Hepatocyte (in vitro differentiated cells): ENCODE results near the gene PTGDS. TPM values are rescaled to one million over a fixed set of nuclear protein-coding genes. Genes with fewer than 3 reads are reported as not detected.

Experiments
- DNase-seq: peaks from one replicate; pipeline ENCODE4 v3.0.0-alpha.2; 2016; ENCODE audit warnings: low spot score
- H2AFZ ChIP-seq: fragments of 200-600 bp; sonication (generic); 2 replicates; pipeline ENCODE4 v1.6.0; 2016; ENCODE audit warnings: antibody characterized with exemption, mild to moderate bottlenecking
- H3K27ac ChIP-seq: fragments of 200-600 bp; sonication (generic); 2 replicates; pipeline ENCODE4 v1.5.1; 2016; ENCODE audit warnings: mild to moderate bottlenecking
- H3K27me3 ChIP-seq: fragments of 200-600 bp; sonication (generic); 2 replicates; pipeline ENCODE4 v1.6.1; 2016
- H3K36me3 ChIP-seq: fragments of 200-600 bp; sonication (generic); replicated peaks from 2 replicates; pipeline ENCODE4 v1.5.1; 2016; ENCODE audit warnings: low read depth; ENCODE audit not compliant: insufficient read depth
- H3K4me1 ChIP-seq: fragments of 200-600 bp; sonication (generic); 2 replicates; pipeline ENCODE4 v1.5.1; 2016; ENCODE audit warnings: mild to moderate bottlenecking, moderate library complexity; ENCODE audit not compliant: insufficient read depth
- H3K4me2 ChIP-seq: fragments of 200-600 bp; sonication (generic); 2 replicates; pipeline ENCODE4 v1.6.0; 2016
- H3K4me3 ChIP-seq: fragments of 200-600 bp; sonication (generic); 2 replicates; pipeline ENCODE4 v1.5.1; 2016; ENCODE audit warnings: mild to moderate bottlenecking
- H3K79me2 ChIP-seq: fragments of 200-600 bp; sonication (generic); 2 replicates; pipeline ENCODE4 v1.6.0; 2017; ENCODE audit warnings: mild to moderate bottlenecking
- H3K9me2 ChIP-seq: fragments of 200-600 bp; sonication (generic); replicated peaks from 2 replicates; pipeline ENCODE4 v1.6.0; 2017; ENCODE audit warnings: mild to moderate bottlenecking; ENCODE audit not compliant: insufficient read depth
- H3K9me3 ChIP-seq: fragments of 200-600 bp; sonication (generic); 2 replicates; pipeline ENCODE4 v1.5.1; 2016; ENCODE audit warnings: low read depth, mild to moderate bottlenecking
- H4K20me1 ChIP-seq: fragments of 200-600 bp; sonication (generic); 2 replicates; pipeline ENCODE4 v1.6.0; 2016; ENCODE audit warnings: mild to moderate bottlenecking; ENCODE audit not compliant: insufficient read depth, poor library complexity, severe bottlenecking
- CTCF ChIP-seq: fragments of 200-600 bp; sonication (generic); IDR thresholded peaks from 2 replicates; pipeline ENCODE4 v1.5.1; 2016; ENCODE audit warnings: antibody characterized with exemption, mild to moderate bottlenecking; ENCODE audit not compliant: poor library complexity
- EZH2 ChIP-seq: fragments of 200-600 bp; sonication (generic); IDR thresholded peaks from 2 replicates; pipeline ENCODE4 v1.6.1; 2016; ENCODE audit warnings: antibody characterized with exemption, mild to moderate bottlenecking, borderline replicate concordance
- EZH2phosphoT487 ChIP-seq: fragments of 200-600 bp; sonication (generic); IDR thresholded peaks from one replicate; pipeline ENCODE4 v1.6.1; 2018; ENCODE audit warnings: antibody characterized with exemption, mild to moderate bottlenecking, low read depth, moderate library complexity; ENCODE audit not compliant: unreplicated experiment, severe bottlenecking
- WGBS: methylation state at CpG from one replicate; pipeline ENCODE4 v1.1.6; 2016; ENCODE audit warnings: low lambda C conversion rate; ENCODE audit errors: missing lambda C conversion rate; 5-methylcytosine and 5-hydroxymethylcytosine counted together
- polyA plus RNA-seq: library from polyadenylated mRNA; unstranded; fragments of >200 nt; fragmentation: Nextera tagmentation; extraction: Ambion mirVana; gene quantifications from 2 replicates; pipeline ENCODE4 v1.2.1, GENCODE V29; 2016
- total RNA-seq: library from RNA; depleted of rRNA; stranded (reverse); fragments of >200 nt; gene quantifications from 2 replicates; pipeline ENCODE4 v1.2.3, GENCODE V29; 2014

Gene PTGDS
- total and polyA plus RNA-seq, 2 experiments from 2014 or later, result 56.0 to 290 TPM

GRCh38 chr9:136982232-136983051, 5.1 kb downstream of the PTGDS start, which contains the start of gene LCNL1:
LCNL1 (plus strand) TSS chr9:136982993; CDS start chr9:136983587, 594 bp downstream.
- DNase-seq, result no peak
- peaks cover 3% of the 10 kb centered on the region for H3K4me1 ChIP-seq
- peaks cover 15% of the 10 kb centered on the region for H3K27me3 ChIP-seq
- no peak within 1 kb of the TSS for H3K4me3 ChIP-seq
- 89% methylated on average over 18 of the region's 18 CpGs for WGBS
- no peaks in the 10 kb centered on the region for H3K9me2 ChIP-seq
- TF ChIP-seq EZH2 (no peak), EZH2phosphoT487 (no peak), CTCF (no peak)
- H3K27ac ChIP-seq, result no peak within 1 kb of the TSS
- H3K36me3 ChIP-seq, result no peaks in the 10 kb centered on the region
- H4K20me1 ChIP-seq, result no peaks in the 10 kb centered on the region
- no peaks in the 10 kb centered on the region for H3K9me3 ChIP-seq
- no peaks in the 10 kb centered on the region for H3K79me2 ChIP-seq
- no peak within 1 kb of the TSS for H3K4me2 ChIP-seq
- no peak within 1 kb of the TSS for H2AFZ ChIP-seq

- H2AFZ ChIP-seq, result no peak overlapping the region
- H3K79me2 ChIP-seq, result no peaks in the 10 kb centered on the region
- H3K4me3 ChIP-seq, result no peak overlapping the region
- no peaks in the 10 kb centered on the region for H4K20me1 ChIP-seq
- no peaks in the 10 kb centered on the region for H3K36me3 ChIP-seq
- peaks cover 3% of the 10 kb centered on the region for H3K4me1 ChIP-seq
- H3K27ac ChIP-seq, result no peak overlapping the region
- peaks cover 15% of the 10 kb centered on the region for H3K27me3 ChIP-seq
- no peak for DNase-seq
- H3K9me3 ChIP-seq, result no peaks in the 10 kb centered on the region
- WGBS, result 95% methylated on average over 9 of the region's 9 CpGs
- no peak overlapping the region for H3K4me2 ChIP-seq
- no peak for TF ChIP-seq EZH2
- no peaks in the 10 kb centered on the region for H3K9me2 ChIP-seq
Observed at GRCh38 chr9:136983167-136983566, 5.9 kb downstream of the PTGDS start.

GRCh38 chr9:136983656-136984314, 6.5 kb downstream of the PTGDS start:
- no peaks in the 10 kb centered on the region for H4K20me1 ChIP-seq
- H3K9me2 ChIP-seq, result no peaks in the 10 kb centered on the region
- 75% methylated on average over 11 of the region's 11 CpGs for WGBS
- no peak overlapping the region for H3K4me3 ChIP-seq
- no peak overlapping the region for H3K27ac ChIP-seq
- TF ChIP-seq EZH2phosphoT487 (no peak), EZH2 (no peak), CTCF (no peak)
- H3K4me2 ChIP-seq, result no peak overlapping the region
- peaks cover 3% of the 10 kb centered on the region for H3K4me1 ChIP-seq
- DNase-seq, result no peak
- H3K36me3 ChIP-seq, result no peaks in the 10 kb centered on the region
- peaks cover 15% of the 10 kb centered on the region for H3K27me3 ChIP-seq
- no peaks in the 10 kb centered on the region for H3K9me3 ChIP-seq
- no peaks in the 10 kb centered on the region for H3K79me2 ChIP-seq
- no peak overlapping the region for H2AFZ ChIP-seq

- H3K27me3 ChIP-seq, result peaks cover 15% of the 10 kb centered on the region
- H4K20me1 ChIP-seq, result no peaks in the 10 kb centered on the region
- peaks cover 3% of the 10 kb centered on the region for H3K4me1 ChIP-seq
- no peak overlapping the region for H2AFZ ChIP-seq
- H3K79me2 ChIP-seq, result no peaks in the 10 kb centered on the region
- no peak overlapping the region for H3K27ac ChIP-seq
- 88% methylated on average over 5 of the region's 29 CpGs for WGBS
- no peaks in the 10 kb centered on the region for H3K9me3 ChIP-seq
- H3K4me2 ChIP-seq, result no peak overlapping the region
- no peak overlapping the region for H3K4me3 ChIP-seq
- TF ChIP-seq EZH2 (no peak), CTCF (no peak)
- H3K36me3 ChIP-seq, result no peaks in the 10 kb centered on the region
- no peaks in the 10 kb centered on the region for H3K9me2 ChIP-seq
- DNase-seq, result no peak
Observed at GRCh38 chr9:136984464-136985026, 7.2 kb downstream of the PTGDS start.
